ENCODE measurements around the gene MMP17. TPM values are rescaled to one million over a fixed set of nuclear protein-coding genes. Genes with fewer than 3 reads are reported as not detected.

Gene MMP17
- total RNA-seq, 1 experiment from 2014 or later: 42.6 TPM

GRCh38 chr12:131853832-131854797 lies 25.9 kb downstream of the MMP17 start:
- in situ Hi-C loops (cut with HindIII; ENCODE audit: low pct_unique_long_range_greater_than_20kb, low sequenced_read_pairs): no loop called here

GRCh38 chr12:131854861-131855476 lies 26.8 kb downstream of the MMP17 start:
- in situ Hi-C loops (cut with HindIII; ENCODE audit: low pct_unique_long_range_greater_than_20kb, low sequenced_read_pairs): no loop called here

More at GRCh38 chr12:131853832-131854797, 25.9 kb downstream of the MMP17 start:
- DNase-seq (ENCODE audit: low read depth, low spot score): no peak

GRCh38 chr12:131855521-131856142 lies 27.4 kb downstream of the MMP17 start:
- in situ Hi-C loops (cut with HindIII; ENCODE audit: low pct_unique_long_range_greater_than_20kb, low sequenced_read_pairs): no loop called here
- no peak for DNase-seq (ENCODE audit: low read depth, low spot score)

More at GRCh38 chr12:131854861-131855476, 26.8 kb downstream of the MMP17 start:
- DNase-seq (ENCODE audit: low read depth, low spot score): no peak

- DNase-seq (ENCODE audit: low read depth, low spot score): no peak
- in situ Hi-C loops (cut with HindIII; ENCODE audit: low pct_unique_long_range_greater_than_20kb, low sequenced_read_pairs): no loop called here
These were observed 28.3 kb downstream of the MMP17 start for GRCh38 chr12:131856366-131857097.

GRCh38 chr12:131857908-131858850 lies 30.0 kb downstream of the MMP17 start:
- no peak for DNase-seq (ENCODE audit: low read depth, low spot score)
- in situ Hi-C loops (cut with HindIII; ENCODE audit: low pct_unique_long_range_greater_than_20kb, low sequenced_read_pairs): no loop called here

GRCh38 chr12:131860472-131861260 lies 32.5 kb downstream of the MMP17 start:
- in situ Hi-C loops (cut with HindIII; ENCODE audit: low pct_unique_long_range_greater_than_20kb, low sequenced_read_pairs): no loop called here
- no peak for DNase-seq (ENCODE audit: low read depth, low spot score)

- no peak for DNase-seq (ENCODE audit: low read depth, low spot score)
- in situ Hi-C loops (cut with HindIII; ENCODE audit: low pct_unique_long_range_greater_than_20kb, low sequenced_read_pairs): no loop called here
These were observed 33.3 kb downstream of the MMP17 start for GRCh38 chr12:131861261-131862083.

GRCh38 chr12:131862084-131862441 lies 33.9 kb downstream of the MMP17 start:
- in situ Hi-C loops (cut with HindIII; ENCODE audit: low pct_unique_long_range_greater_than_20kb, low sequenced_read_pairs): no loop called here
- no peak for DNase-seq (ENCODE audit: low read depth, low spot score)

- in situ Hi-C loops (cut with HindIII; ENCODE audit: low pct_unique_long_range_greater_than_20kb, low sequenced_read_pairs): no loop called here
- DNase-seq (ENCODE audit: low read depth, low spot score): no peak
These were observed 34.4 kb downstream of the MMP17 start for GRCh38 chr12:131862600-131862993.

- in situ Hi-C loops (cut with HindIII; ENCODE audit: low pct_unique_long_range_greater_than_20kb, low sequenced_read_pairs): no loop called here
- DNase-seq (ENCODE audit: low read depth, low spot score): no peak
These were observed 35.0 kb downstream of the MMP17 start for GRCh38 chr12:131862994-131863710.

GRCh38 chr12:131863711-131864396 lies 35.7 kb downstream of the MMP17 start:
- no peak for DNase-seq (ENCODE audit: low read depth, low spot score)
- in situ Hi-C loops (cut with HindIII; ENCODE audit: low pct_unique_long_range_greater_than_20kb, low sequenced_read_pairs): no loop called here

GRCh38 chr12:131864469-131864868 lies 36.3 kb downstream of the MMP17 start:
- DNase-seq (ENCODE audit: low read depth, low spot score): no peak
- in situ Hi-C loops (cut with HindIII; ENCODE audit: low pct_unique_long_range_greater_than_20kb, low sequenced_read_pairs): no loop called here

GRCh38 chr12:131865180-131865875 lies 37.1 kb downstream of the MMP17 start:
- in situ Hi-C loops (cut with HindIII; ENCODE audit: low pct_unique_long_range_greater_than_20kb, low sequenced_read_pairs): no loop called here
- DNase-seq (ENCODE audit: low read depth, low spot score): no peak

GRCh38 chr12:131867471-131867870 lies 39.3 kb downstream of the MMP17 start:
- no peak for DNase-seq (ENCODE audit: low read depth, low spot score)
- in situ Hi-C loops (cut with HindIII; ENCODE audit: low pct_unique_long_range_greater_than_20kb, low sequenced_read_pairs): no loop called here

Measured in SK-MEL-5 (cell line).